HG03354 (cell line): ENCODE measurements around the gene KRTAP1-3.
"Not testable (repeated sequence)": the region's sequence is repeated elsewhere in the genome, so short reads cannot be mapped to it uniquely, and the experiment has no call there.

Source experiments
- ATAC-seq: cut with Tn5 transposase; IDR thresholded peaks from one replicate; pipeline ENCODE4 v1.9.1; 2021; ENCODE audit warnings: mild to moderate bottlenecking; ENCODE audit not compliant: unreplicated experiment, poor library complexity, severe bottlenecking

The KRTAP1-3 gene

DNA sequence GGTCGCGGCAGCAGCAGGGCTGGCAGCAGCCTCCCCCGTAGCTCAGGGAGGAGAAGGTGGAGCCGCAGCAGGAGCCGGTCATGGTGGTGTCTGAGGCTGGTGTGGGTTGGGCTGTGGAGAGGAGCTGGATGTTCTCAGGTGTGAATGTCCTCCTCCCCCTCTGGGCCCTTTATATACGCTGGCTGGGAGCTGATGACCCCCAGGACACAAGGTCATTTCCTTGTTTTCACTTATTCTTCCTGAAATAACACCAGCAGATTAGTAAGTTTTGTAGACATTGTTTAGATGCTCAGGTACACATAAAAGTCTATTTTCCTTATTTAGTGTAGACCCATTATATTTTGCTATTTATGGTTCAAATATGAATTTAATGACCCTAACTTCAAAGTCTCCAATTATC is 20.5 kb upstream of the KRTAP1-3 start, which contains the start of gene KRTAP2-2:
Gene KRTAP2-2, minus strand, starts transcription at position 101 of the 400 bp plus-strand sequence. Its CDS starts 19 bp downstream, at position 82.
- ATAC-seq = not testable (repeated sequence)

DNA sequence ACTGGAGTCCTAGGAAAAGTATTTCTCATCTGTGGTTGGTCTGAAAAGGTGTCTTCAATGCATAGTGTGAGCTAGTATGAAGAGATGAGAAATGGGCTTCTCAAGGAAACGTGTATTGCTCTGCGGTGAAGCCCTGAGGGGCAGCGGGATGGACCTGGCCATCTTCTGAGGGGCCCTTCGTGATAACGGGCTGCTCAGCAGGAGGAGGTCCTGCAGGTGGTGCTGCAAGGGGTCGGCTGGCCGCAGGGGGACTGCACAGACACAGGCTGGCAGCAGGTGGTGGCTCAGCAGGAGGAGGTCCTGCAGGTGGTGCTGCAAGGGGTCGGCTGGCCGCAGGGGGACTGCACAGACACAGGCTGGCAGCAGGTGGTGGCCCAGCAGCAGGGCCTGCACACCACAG is 19.9 kb upstream of the KRTAP1-3 start:
- ATAC-seq = not testable (repeated sequence)

DNA sequence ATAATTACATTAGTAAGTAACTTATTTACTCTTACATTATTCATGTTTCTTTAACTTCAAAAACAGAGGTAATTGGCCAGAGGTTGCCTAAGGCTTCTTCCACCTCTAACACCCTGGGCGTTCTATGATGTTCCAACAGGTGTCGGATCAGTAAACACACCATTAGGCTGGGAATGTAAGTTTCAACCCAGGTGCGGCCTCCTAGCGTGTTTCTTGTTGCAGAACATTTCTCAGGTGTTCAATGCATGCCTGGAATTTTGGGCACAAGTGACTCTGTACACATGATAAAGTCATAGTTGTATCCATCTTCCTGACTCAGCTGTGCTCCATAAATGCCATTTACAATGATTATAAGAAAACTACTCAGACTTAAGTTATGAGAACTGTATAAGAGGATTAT is 19.4 kb upstream of the KRTAP1-3 start:
- no peak for ATAC-seq

DNA sequence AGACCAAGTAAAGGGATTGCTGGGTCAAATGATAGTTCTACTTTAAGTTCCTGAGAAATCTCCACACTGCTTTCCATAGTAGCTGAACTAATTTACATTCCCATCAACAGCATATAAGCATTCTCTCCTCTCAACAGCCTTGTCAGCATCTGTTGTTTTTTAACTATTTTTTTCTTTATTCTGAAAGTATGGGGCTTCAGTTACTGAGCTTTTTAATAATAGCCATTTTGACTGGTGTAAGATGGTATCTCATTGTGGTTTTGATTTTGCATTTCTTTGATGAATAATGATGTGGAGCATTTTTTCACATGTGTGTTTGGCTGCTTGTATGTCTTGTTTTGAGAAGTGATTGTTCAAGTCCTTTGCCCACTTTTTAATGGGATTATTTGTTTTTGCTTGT is 17.9 kb upstream of the KRTAP1-3 start:
- ATAC-seq = no peak

DNA sequence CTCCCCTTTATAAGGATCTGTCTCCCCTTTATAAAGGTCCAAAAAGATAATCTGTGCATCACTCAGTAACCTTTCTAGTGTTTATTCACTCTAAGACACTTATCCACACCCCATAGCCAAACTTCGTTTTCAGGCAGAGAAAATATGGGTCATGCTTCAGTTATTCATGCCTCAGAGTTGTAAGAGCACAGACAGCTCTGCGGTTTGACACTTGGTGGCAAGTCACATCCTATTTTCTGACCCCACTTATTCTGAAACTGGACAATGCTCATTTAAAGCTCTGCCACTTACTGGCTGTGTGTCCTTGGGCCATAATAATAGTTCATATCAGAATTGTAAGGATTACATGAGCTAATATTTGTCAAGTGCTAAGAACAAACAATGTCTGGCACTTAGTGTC is 14.4 kb upstream of the KRTAP1-3 start:
- ATAC-seq = no peak

DNA sequence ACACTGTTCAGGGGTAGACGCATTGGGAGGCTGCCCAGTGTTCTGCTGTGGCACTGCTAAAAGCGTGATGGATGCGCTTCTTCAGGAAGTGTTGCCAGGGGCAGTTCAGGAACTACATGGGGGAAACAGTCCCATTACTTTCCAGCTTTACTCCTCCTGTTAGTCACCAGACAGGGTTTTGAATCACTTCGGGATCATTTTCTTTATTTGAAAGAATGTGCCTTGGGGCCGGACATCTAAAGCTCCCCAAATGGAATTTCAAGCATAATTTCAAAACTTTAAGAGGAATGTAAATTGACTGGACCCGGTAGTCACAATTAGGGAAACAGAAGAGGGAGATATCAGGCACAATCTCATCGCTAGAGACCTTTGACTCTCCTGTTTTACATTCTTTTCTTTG is 13.8 kb upstream of the KRTAP1-3 start:
- no peak for ATAC-seq

DNA sequence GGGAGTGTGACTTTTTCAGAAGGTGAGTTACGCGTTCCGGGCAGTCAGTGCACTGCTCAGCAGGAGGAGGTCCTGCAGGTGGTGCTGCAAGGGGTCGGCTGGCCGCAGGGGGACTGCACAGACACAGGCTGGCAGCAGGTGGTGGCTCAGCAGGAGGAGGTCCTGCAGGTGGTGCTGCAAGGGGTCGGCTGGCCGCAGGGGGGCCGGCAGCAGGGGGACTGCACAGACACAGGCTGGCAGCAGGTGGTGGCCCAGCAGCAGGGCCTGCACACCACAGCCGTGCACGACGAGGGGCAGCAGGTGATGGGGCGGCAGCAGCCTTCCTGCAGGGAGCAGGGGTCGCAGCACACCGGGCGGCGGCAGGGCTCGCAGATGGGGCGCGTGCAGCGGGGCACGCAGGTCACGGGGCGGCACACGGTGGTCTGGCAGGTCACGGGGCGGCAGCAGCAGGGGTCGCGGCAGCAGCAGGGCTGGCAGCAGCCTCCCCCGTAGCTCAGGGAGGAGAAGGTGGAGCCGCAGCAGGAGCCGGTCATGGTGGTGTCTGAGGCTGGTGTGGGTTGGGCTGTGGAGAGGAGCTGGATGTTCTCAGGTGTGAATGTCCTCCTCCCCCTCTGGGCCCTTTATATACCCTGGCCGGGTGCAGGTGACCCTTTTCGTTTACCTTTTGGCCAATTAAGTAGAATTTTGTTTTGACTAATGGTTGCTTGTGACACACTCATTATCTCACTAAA is 12.2 kb upstream of the KRTAP1-3 start, which contains the start of gene KRTAP2-1:
Gene KRTAP2-1, minus strand, starts transcription at position 582 of the 731 bp plus-strand sequence. Its CDS starts 49 bp downstream, at position 533.
- ATAC-seq = not testable (repeated sequence)

DNA sequence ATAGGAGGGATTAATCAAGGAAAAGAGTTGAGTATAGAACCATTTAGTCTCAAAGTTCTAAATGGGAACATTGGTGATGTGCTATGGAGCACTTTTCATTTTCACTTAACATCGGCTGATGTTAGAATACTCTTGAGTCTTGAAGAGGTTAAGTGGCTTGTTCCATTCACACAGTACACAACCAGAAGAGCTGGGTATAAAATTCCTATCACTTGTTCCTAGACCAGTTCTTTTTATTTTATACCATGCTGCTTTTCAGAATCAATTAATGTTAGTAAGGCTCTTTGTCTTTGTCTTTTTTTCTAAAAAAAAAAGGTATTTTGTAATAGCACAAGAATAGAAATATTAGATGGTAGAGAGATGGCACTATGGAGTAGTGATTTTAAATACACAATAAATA is 8.3 kb upstream of the KRTAP1-3 start:
- no peak for ATAC-seq

DNA sequence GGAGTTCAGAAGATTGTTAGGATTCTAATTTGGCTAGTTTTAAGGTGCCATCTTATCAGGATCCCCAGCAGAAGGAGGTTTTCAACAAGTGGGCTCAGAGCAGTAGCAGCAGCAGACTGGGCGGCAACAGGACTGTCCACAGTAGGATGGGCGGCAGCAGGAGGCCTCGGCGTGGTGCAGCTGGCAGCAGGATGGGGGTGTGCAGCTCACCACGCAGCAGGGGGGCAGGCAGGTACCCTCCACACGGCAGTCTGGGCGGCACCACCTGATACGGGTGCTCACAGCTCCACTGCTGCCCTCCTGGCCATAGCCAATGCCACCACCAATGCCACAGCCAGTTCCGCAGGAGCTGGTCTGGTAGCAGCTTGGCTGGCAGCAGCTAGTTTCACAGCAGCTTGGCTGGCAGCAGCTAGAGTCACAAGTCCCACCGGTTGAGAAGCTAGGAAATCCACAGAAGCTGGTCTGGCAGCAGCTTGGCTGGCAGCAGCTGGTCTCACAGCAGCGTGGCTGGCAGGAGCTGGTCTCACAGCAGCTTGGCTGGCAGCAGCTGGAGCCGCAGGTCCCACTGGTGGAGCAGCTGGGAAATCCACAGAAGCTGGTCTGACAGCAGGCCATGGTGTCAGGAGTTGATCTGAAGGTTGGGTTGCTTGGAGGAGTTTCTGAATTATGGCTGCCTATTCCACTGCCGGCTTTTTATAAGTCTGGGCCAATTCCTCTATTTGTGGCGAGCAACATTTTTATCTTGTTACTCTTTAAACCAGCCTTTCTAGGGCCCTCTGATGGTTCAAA is 6.3 kb upstream of the KRTAP1-3 start, which contains the start of gene KRTAP1-1:
Gene KRTAP1-1, minus strand, starts transcription at position 668 of the 789 bp plus-strand sequence. Its CDS starts 53 bp downstream, at position 615.
- ATAC-seq = not testable (repeated sequence)

DNA sequence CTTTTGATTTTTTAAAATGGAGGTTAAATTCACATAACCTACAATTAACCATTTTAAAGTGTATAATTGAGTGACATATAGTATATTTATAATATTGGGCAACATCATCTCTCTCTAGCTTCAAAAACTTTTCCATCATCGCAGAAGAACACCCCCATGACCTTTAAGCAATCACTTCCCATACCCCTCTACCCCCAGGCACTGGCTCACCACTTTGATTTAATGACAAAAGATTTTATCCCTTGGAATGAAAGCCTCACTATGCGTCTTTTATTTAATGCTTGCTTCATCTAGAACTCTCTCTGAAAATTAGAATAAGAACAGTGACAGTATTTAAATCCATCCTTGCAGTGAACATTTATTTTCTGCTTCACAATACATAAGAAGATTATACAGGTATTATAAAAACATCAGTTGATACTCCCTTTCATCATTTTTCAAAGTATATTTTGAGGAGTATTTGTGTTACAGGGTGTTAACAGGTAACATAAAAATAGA is 3.2 kb upstream of the KRTAP1-3 start:
- no peak for ATAC-seq

DNA sequence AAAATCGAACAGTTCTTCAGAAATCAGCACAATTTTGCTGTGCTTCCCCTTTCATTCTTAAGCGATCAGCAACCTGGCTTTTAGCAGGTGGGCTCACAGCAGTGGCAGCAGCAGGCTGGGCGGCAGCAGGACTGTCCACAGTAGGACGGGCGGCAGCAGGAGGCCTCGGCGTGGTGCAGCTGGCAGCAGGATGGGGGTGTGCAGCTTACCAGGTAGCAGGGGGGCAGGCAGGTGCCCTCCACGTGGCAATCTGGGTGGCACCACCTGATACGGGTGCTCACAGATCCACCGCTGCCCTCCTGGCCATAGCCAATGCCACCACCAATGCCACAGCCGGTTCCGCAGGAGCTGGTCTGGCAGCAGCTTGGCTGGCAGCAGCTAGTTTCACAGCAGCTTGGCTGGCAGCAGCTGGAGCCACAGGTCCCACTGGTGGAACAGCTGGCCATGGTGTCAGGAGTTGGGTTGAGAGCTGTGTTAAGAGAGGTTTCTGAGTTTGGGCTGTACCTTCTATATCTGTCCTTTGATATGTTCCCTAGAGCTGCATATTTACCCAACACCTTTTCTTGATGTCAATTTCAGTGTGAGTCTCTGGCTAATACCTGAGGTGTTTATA is 4.9 kb downstream of the KRTAP1-3 start, which contains the start of gene KRTAP1-4:
Gene KRTAP1-4, minus strand, starts transcription at position 563 of the 613 bp plus-strand sequence. Its CDS starts 117 bp downstream, at position 446.
- no peak for ATAC-seq

DNA sequence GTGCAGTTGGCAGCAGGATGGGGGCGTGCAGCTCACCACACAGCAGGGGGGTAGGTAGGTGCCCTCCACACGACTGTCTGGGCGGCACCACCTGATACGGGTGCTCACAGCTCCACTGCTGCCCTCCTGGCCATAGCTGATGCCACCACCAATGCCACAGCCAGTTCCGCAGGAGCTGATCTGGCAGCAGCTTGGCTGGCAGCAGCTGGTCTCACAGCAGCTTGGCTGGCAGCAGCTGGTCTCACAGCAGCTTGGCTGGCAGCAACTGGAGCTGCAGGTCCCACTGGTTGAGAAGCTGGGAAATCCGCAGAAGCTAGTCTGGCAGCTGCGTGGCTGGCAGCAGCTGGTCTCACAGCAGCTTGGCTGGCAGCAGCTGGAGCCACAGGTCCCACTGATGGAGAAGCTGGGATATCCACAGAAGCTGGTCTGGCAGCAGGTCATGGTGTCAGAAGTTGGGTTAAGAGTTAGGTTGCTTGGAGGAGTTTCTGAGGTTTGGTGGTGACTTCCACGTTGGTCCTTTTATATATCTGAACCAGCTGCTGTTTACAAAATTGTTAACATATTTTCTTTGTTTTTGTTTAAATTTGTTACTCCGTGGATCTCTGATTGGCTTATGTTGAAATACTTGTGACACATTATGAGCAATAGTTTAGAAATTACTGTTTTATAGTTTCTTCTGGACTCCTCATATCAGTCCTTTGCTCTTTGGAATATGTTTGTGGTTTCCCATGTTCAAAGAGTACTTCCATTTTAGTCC is 7.8 kb downstream of the KRTAP1-3 start, which contains the start of gene KRTAP1-5:
Gene KRTAP1-5, minus strand, starts transcription at position 494 of the 757 bp plus-strand sequence. Its CDS starts 53 bp downstream, at position 441.
- no peak for ATAC-seq

DNA sequence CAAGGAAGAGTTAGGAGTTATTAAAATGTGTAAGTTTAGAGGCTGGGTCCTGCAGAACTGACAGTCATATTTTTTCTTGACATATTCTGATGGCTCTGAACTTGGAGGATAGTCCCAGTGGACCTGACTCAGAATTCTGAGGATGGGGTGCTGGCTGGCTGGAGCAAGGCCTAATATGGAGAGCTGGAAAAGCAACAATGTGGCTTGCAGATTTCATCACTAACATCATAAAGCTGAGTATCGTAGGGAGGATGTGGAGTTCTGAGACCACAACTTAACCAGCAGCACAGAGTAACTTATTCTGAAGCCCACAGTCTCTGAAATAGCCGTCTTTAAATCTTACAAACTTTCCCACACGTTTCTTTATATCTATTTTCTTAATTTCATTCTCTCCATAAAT is 10.0 kb downstream of the KRTAP1-3 start:
- ATAC-seq = no peak

DNA sequence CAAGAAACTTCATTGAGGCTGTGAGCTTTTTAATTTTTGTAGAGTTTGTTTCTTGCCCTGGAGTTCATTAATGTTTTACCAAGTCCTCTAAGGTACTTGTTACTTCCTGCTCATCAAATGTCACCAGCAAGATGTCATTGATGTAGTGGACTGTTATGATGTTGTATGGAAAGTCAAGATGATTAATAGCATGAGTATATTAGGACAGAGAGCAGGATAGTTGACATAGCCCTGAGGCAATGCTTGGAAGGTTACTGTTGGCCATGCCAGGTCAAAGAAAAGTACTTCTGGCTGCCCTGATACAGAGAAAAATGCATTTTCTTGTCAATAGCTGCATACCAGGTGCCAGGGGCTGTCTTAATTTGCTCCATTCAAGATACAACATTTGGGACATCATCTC is 14.3 kb downstream of the KRTAP1-3 start:
- ATAC-seq = no peak

DNA sequence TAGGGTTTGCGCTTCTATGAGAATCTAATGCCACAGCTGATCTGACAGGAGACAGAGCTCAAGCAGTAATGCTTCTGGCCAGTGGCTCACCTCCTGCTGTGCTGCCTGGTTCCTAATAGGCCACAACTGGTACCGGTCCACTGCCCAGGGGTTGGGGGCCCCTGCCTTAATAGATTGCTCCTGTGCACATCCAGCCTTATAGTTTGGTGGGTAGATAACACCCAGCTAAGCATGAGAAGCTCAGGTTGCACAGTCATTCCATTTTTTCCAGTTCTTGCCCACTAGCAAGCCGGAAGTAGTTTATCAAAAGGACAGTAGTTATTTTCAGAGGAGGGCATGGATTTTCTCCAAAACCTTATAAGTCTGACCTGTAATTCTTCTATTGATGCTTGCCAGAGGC is 15.3 kb downstream of the KRTAP1-3 start:
- no peak for ATAC-seq

DNA sequence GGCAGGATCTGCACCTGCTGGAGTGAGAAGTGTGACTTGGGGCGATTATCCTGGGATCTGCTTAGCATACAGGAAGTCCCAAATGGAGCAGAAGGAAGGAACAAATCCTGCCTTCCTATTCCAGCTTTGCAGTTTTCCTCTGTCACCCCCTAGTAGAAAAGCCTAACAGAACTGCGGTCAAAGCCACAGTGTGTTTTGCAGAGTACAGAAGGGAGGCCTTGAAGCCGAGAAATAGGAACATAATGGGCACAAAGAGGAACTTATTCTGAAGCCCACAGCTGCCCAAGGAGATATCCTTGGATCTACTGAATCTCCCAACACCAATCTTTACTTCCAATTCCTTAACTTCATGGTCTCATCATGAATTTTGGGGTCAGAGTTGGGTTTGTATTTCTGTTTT is 16.1 kb downstream of the KRTAP1-3 start:
- ATAC-seq = no peak

DNA sequence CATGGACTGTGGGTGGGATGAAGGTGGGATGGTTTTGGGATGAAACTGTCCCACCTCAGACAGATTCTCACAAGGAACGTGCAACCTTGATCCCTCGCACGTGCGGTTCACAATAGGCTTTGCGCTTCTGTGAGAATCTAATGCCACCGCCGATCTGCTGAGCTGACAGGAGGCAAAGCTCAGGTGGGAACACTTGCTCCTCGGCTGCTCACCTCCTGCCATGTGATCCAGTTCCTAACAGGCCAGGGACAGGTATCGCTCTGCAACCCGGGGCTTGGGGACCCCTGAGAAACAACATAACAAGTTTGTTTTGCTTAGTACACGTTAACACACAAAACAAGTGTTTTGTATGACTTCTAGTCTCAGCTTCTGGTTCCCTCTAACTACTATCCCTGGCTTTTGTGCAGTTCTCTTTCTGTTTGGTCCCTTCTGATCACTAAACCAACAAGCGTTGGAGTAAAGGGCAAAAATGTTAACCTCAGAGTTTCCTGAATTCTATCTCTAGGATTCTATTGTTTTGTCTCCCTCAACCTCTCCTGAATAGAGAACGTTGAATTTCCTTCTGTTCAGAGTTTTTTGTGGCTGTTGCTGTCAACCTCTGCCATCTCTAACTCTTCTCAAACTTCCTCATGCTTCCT is 18.0 kb downstream of the KRTAP1-3 start:
- no peak for ATAC-seq

DNA sequence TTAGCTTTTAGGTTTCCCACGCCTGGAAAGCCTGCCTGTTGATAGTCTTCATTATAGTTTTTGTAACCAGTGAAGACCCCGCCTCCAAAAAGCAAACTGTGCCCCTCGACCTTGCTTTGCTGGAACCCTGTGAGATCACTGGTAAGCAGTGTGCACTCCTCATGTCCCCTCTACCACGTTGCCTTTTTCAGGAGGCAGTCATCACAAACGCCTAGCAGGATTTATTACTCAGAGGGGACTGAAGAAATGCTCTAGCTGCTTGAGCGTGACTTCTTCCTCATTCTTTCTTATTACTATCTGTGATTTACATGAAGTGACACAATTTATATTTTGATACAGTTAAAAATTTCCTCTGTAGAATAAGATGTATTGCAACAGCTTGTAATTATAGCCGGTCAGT is 19.2 kb downstream of the KRTAP1-3 start:
- ATAC-seq = no peak

DNA sequence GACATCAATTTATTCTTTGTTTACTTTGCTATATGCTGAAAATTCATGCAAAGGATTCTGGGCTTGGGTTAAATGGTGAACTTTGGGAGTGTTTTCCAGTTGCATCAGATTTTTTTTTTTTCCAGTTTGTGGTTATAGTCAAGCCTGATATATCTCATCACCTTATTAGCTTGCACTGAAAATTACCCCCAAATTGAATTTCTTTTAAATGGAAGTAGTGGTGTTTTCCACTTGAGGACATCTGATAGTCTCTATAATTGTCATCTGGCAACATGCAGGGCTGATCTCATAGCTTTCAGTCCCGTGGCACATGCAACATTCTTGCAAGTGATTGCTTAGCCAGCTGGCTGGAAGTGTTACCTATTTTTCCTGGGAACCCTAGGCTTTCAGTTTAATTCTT is 21.1 kb downstream of the KRTAP1-3 start:
- no peak for ATAC-seq
